NCI-H510A treated with DMSO at 0.1 percent for 48 hours (cell line): ENCODE data around the gene DCAF12L2.
"Not testable (repeated sequence)": the region's sequence is repeated elsewhere in the genome, so short reads cannot be mapped to it uniquely, and the experiment has no call there.

Experiments
- DNase-seq: peaks from one replicate; lab custom pipeline; 2025; lab: John Stamatoyannopoulos, UW

The DCAF12L2 gene

GRCh38 chrX:126165721-126166461, at the start of gene DCAF12L2:
Gene DCAF12L2, minus strand, starts transcription at chrX:126166289. Its CDS starts 365 bp downstream, at chrX:126165924.
- no peak for DNase-seq

GRCh38 chrX:126190888-126191287, 24.8 kb upstream of the DCAF12L2 start:
- not testable (repeated sequence) for DNase-seq

GRCh38 chrX:126177133-126177840, 11.2 kb upstream of the DCAF12L2 start:
- no peak for DNase-seq

- no peak for DNase-seq
Measured at GRCh38 chrX:126170720-126171119, 4.6 kb upstream of the DCAF12L2 start.

- DNase-seq = no peak
Measured at GRCh38 chrX:126167560-126167959, 1.5 kb upstream of the DCAF12L2 start.

DNA sequence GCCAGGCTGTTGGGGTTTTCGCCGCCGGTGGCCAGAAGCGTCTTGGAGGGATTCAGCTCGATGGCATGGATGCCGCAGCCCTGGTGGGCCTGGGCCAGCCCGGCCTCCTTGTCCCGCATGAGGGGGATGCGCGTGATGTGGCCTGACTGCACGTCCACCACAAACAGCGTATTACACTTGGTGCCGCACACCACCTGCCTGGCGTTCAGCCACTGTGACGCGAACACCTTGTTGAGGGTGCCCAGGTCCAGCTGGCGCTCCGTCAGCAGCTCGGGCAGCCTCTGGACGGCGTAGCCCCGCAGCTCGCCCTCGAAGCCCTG, 728 bp downstream of the DCAF12L2 start:
- DNase-seq = no peak

GRCh38 chrX:126164689-126165400, 1.2 kb downstream of the DCAF12L2 start:
- DNase-seq = peak; percentile 10

GRCh38 chrX:126164226-126164625, 1.9 kb downstream of the DCAF12L2 start:
- DNase-seq = no peak

GRCh38 chrX:126141014-126141413, 25.1 kb downstream of the DCAF12L2 start:
- DNase-seq = no peak

- DNase-seq = peak; percentile 2
Measured at GRCh38 chrX:126137899-126138298, 28.2 kb downstream of the DCAF12L2 start.

GRCh38 chrX:126124721-126125120, 41.4 kb downstream of the DCAF12L2 start:
- no peak for DNase-seq
